Measurements from ENCODE around the gene KCNMB1. TPM values are rescaled to one million over a fixed set of nuclear protein-coding genes. Genes with fewer than 3 reads are reported as not detected.

KCNMB1 gene
- total RNA-seq, 2 donors from 2014 or later = 0.09 TPM; not detected in 1

GRCh38 chr5:170372971-170373370 is 16.2 kb downstream of the KCNMB1 start:
- H3K36me3 ChIP-seq (ENCODE audit: control insufficient read depth, insufficient read depth, low read length) = no peaks in the 10 kb centered on the region
- H3K9me3 ChIP-seq (ENCODE audit: control insufficient read depth, low read length) = no peaks in the 10 kb centered on the region
- H3K36me3 Mint-ChIP-seq (ENCODE audit: low read depth) = no peaks in the 10 kb centered on the region
- H3K27ac Mint-ChIP-seq = no peak overlapping the region
- no peak overlapping the region for H3K27ac ChIP-seq (ENCODE audit: low read depth, low read length)
- H3K9ac ChIP-seq (ENCODE audit: extremely low read depth, low read length, poor library complexity, severe bottlenecking) = no peak overlapping the region
- DNase-seq = no peak
- peaks cover 16% of the 10 kb centered on the region for H3K27me3 Mint-ChIP-seq (ENCODE audit: insufficient read depth)
- no peaks in the 10 kb centered on the region for H3K4me1 Mint-ChIP-seq
- TF ChIP-seq, protein P1, sequence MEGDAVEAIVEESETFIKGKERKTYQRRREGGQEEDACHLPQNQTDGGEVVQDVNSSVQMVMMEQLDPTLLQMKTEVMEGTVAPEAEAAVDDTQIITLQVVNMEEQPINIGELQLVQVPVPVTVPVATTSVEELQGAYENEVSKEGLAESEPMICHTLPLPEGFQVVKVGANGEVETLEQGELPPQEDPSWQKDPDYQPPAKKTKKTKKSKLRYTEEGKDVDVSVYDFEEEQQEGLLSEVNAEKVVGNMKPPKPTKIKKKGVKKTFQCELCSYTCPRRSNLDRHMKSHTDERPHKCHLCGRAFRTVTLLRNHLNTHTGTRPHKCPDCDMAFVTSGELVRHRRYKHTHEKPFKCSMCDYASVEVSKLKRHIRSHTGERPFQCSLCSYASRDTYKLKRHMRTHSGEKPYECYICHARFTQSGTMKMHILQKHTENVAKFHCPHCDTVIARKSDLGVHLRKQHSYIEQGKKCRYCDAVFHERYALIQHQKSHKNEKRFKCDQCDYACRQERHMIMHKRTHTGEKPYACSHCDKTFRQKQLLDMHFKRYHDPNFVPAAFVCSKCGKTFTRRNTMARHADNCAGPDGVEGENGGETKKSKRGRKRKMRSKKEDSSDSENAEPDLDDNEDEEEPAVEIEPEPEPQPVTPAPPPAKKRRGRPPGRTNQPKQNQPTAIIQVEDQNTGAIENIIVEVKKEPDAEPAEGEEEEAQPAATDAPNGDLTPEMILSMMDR (conservative IDR thresholded peaks at IDR 0.05) = no peak
- H3K4me1 ChIP-seq (ENCODE audit: control insufficient read depth, insufficient read depth, low read length) = no peaks in the 10 kb centered on the region
- H3K4me3 ChIP-seq (ENCODE audit: low read length) = no peak overlapping the region
- peaks cover 14% of the 10 kb centered on the region for H3K27me3 ChIP-seq (ENCODE audit: control insufficient read depth, insufficient read depth, low read length, poor library complexity, severe bottlenecking)
- H3K4me3 Mint-ChIP-seq = no peak overlapping the region
- 67 to 82% methylated on average over 1 to 2 of the region's 2 CpGs for WGBS, 2 experiments (ENCODE audit: insufficient coverage in 1 of 2, insufficient read length in 1 of 2)
- peaks cover 6% of the 10 kb centered on the region for H3K9me3 Mint-ChIP-seq

- 90 to 94% methylated on average over 3 to 5 of the region's 5 CpGs for WGBS, 2 experiments (ENCODE audit: insufficient coverage in 1 of 2, insufficient read length in 1 of 2)
- Mint-ChIP-seq H3K27me3 (ENCODE audit: insufficient read depth) (peaks cover 22% of the 10 kb centered on the region), H3K27ac (no peak overlapping the region), H3K36me3 (ENCODE audit: low read depth) (no peaks in the 10 kb centered on the region), H3K9me3 (no peaks in the 10 kb centered on the region), H3K4me3 (no peak overlapping the region), H3K4me1 (no peaks in the 10 kb centered on the region)
- no peaks in the 10 kb centered on the region for H3K9me3 ChIP-seq (ENCODE audit: control insufficient read depth, low read length)
- H3K27me3 ChIP-seq (ENCODE audit: control insufficient read depth, insufficient read depth, low read length, poor library complexity, severe bottlenecking) = peaks cover 14% of the 10 kb centered on the region
- H3K9ac ChIP-seq (ENCODE audit: extremely low read depth, low read length, poor library complexity, severe bottlenecking) = no peak overlapping the region
- no peak overlapping the region for H3K27ac ChIP-seq (ENCODE audit: low read depth, low read length)
- DNase-seq = no peak
- no peaks in the 10 kb centered on the region for H3K36me3 ChIP-seq (ENCODE audit: control insufficient read depth, insufficient read depth, low read length)
- no peak overlapping the region for H3K4me3 ChIP-seq (ENCODE audit: low read length)
- TF ChIP-seq, protein P1 (conservative IDR thresholded peaks at IDR 0.05) = no peak
- H3K4me1 ChIP-seq (ENCODE audit: control insufficient read depth, insufficient read depth, low read length) = no peaks in the 10 kb centered on the region
These were observed 20.6 kb downstream of the KCNMB1 start for GRCh38 chr5:170368586-170368985.

DNA sequence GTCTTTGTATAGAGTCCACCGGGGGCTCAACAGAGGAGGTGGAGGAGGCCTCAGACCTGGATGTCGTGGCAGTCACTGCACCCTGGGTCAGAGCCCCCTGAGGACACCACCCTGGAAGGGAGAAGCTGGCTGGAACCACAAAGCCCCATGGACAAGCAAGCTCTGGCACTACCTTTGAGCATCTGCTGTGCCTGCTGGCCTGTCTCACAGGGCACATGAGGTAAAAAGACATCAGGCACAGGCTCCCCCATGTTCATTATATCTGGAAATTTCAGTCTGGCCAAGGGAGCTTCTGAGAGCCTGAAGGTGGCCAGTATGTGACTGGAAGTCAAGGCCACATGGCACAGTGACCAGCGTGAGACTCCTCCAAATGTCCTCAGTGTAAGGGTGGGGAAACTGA is 22.9 kb downstream of the KCNMB1 start:
- no peak for DNase-seq
- Histone ChIP-seq H3K9me3 (ENCODE audit: control insufficient read depth, low read length) (no peaks in the 10 kb centered on the region), H3K36me3 (ENCODE audit: control insufficient read depth, insufficient read depth, low read length) (no peaks in the 10 kb centered on the region), H3K4me3 (ENCODE audit: low read length) (no peak overlapping the region), H3K27me3 (ENCODE audit: control insufficient read depth, insufficient read depth, low read length, poor library complexity, severe bottlenecking) (no peaks in the 10 kb centered on the region), H3K9ac (ENCODE audit: extremely low read depth, low read length, poor library complexity, severe bottlenecking) (no peak overlapping the region), H3K4me1 (ENCODE audit: control insufficient read depth, insufficient read depth, low read length) (no peaks in the 10 kb centered on the region), H3K27ac (ENCODE audit: low read depth, low read length) (no peak overlapping the region)
- TF ChIP-seq, protein P1 (conservative IDR thresholded peaks at IDR 0.05) = no peak
- Mint-ChIP-seq H3K9me3 (no peaks in the 10 kb centered on the region), H3K4me1 (no peaks in the 10 kb centered on the region), H3K27ac (no peak overlapping the region), H3K4me3 (no peak overlapping the region), H3K27me3 (ENCODE audit: insufficient read depth) (peaks cover 20% of the 10 kb centered on the region), H3K36me3 (ENCODE audit: low read depth) (no peaks in the 10 kb centered on the region)
- WGBS, 2 experiments (ENCODE audit: insufficient coverage in 1 of 2, insufficient read length in 1 of 2) = 92 to 93% methylated on average over 2 to 3 of the region's 3 CpGs
